ENCODE results near the gene EDEM3.
A peak's percentile ranks its signal among the peaks of the same experiment; 100 is the strongest.

EDEM3 gene

GRCh38 chr1:184644771-184645170 is 109.9 kb downstream of the EDEM3 start:
- peaks cover 38% of the 10 kb centered on the region for H3K4me1 Mint-ChIP-seq
- H3K36me3 Mint-ChIP-seq (ENCODE audit: low read depth) = no peaks in the 10 kb centered on the region
- no peak for TF ChIP-seq CTCF (IDR thresholded peaks at IDR 0.05; ENCODE audit: unreplicated experiment in 3 of 3)
- no peak overlapping the region for H3K27ac Mint-ChIP-seq
- H3K9me3 Mint-ChIP-seq = peaks cover 6% of the 10 kb centered on the region
- no peak overlapping the region for H3K4me3 Mint-ChIP-seq
- H3K27me3 Mint-ChIP-seq (ENCODE audit: low read depth) = peaks cover 15% of the 10 kb centered on the region

- TF ChIP-seq CTCF (IDR thresholded peaks at IDR 0.05; ENCODE audit: unreplicated experiment in 3 of 3) = no peak
- H3K4me3 Mint-ChIP-seq = no peak overlapping the region
- H3K27me3 Mint-ChIP-seq (ENCODE audit: low read depth) = peaks cover 9% of the 10 kb centered on the region
- no peaks in the 10 kb centered on the region for H3K36me3 Mint-ChIP-seq (ENCODE audit: low read depth)
- H3K4me1 Mint-ChIP-seq = peaks cover 34% of the 10 kb centered on the region
- no peak overlapping the region for H3K27ac Mint-ChIP-seq
- peaks cover 4% of the 10 kb centered on the region for H3K9me3 Mint-ChIP-seq
Observed at GRCh38 chr1:184643661-184644060, 111.0 kb downstream of the EDEM3 start.

- Mint-ChIP-seq H3K4me1 (peaks cover 25% of the 10 kb centered on the region), H3K36me3 (ENCODE audit: low read depth) (no peaks in the 10 kb centered on the region), H3K4me3 (no peak overlapping the region), H3K27ac (no peak overlapping the region), H3K27me3 (ENCODE audit: low read depth) (peaks cover 8% of the 10 kb centered on the region), H3K9me3 (peaks cover 8% of the 10 kb centered on the region)
- no peak for TF ChIP-seq CTCF (IDR thresholded peaks at IDR 0.05; ENCODE audit: unreplicated experiment in 3 of 3)
Observed at GRCh38 chr1:184641894-184642293, 112.8 kb downstream of the EDEM3 start.

GRCh38 chr1:184640505-184640904 is 114.2 kb downstream of the EDEM3 start:
- Mint-ChIP-seq H3K9me3 (peaks cover 8% of the 10 kb centered on the region), H3K4me3 (no peak overlapping the region), H3K36me3 (ENCODE audit: low read depth) (no peaks in the 10 kb centered on the region), H3K27ac (peak overlapping the region in 1 of 3 experiments; percentile 44), H3K27me3 (ENCODE audit: low read depth) (peaks cover 8% of the 10 kb centered on the region), H3K4me1 (peaks cover 20% of the 10 kb centered on the region)
- no peak for TF ChIP-seq CTCF (IDR thresholded peaks at IDR 0.05; ENCODE audit: unreplicated experiment in 3 of 3)

All from nephron (organoid).